GM21367 (cell line): ENCODE measurements around the gene SSPN.

Experiments
- ATAC-seq: cut with Tn5 transposase; IDR thresholded peaks from one replicate; pipeline ENCODE4 v1.9.1; 2021; ENCODE audit not compliant: unreplicated experiment

The SSPN gene, protein sequence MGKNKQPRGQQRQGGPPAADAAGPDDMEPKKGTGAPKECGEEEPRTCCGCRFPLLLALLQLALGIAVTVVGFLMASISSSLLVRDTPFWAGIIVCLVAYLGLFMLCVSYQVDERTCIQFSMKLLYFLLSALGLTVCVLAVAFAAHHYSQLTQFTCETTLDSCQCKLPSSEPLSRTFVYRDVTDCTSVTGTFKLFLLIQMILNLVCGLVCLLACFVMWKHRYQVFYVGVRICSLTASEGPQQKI

DNA sequence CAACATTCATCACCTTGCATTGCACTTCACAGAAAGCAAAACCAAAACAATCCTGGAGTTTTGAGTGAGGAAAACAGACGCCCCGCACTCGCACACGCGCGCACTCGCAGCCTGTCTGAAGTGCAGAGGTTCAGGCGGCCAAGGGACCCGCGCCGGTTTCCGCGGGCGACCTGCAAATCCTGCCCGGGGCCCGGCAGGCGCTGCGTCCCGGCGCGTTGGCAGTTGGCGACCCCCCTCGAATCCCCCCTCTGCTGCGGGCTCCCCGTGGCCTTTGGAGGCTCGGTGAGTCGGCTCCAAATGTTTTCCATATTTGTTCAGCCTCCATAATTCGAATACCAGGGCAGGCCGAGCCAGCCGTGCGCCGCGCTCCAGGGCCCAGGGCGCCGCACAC lies at the start of gene SSPN:
SSPN (plus strand) TSS at position 324 of the 391 bp plus-strand sequence. CDS start 100 bp downstream, outside the sequence.
- no peak for ATAC-seq

DNA sequence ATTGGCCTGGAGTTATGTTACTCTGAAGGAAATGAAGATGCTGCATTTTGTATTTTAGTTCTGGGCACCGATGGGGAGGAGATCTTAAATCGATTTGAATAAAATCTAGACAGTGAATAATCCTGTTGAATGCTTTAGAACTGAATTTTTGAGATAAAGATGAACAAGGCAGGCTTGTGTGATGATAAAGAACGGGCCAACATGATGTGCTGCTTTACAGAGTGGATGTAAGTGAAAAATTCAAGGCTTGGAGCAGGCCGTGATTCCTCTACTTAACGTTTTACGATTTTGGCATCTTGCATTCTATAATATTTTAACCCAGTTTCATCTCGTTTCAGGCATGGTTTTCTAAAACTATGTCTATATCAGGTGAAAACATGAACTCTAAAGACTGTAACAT lies 47.1 kb upstream of the SSPN start:
- ATAC-seq = no peak

DNA sequence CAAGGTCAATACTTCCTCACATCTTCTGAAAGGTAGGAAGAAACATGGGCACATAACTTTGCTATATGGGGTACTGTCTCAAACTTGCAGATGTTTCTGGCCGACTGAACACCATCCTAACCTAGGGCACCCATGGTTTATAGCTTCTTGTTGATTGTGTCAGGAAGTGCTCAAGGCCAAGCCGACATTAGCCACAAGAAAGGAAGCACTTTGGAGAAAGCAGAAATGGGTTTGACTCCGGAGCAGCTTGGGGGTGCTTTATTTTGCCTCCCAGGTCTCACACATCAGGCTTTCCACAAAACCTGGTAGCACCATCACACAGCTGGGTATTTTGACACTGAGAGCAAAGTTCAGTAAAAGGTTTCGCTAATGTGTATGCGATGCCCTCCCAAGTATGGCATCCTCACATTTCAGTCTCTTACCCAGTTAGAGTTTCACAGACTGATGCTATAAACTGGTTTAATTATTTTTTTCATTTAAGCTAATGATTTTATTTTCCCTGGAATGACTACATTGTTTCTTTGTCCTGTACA lies 45.3 kb upstream of the SSPN start:
- no peak for ATAC-seq

DNA sequence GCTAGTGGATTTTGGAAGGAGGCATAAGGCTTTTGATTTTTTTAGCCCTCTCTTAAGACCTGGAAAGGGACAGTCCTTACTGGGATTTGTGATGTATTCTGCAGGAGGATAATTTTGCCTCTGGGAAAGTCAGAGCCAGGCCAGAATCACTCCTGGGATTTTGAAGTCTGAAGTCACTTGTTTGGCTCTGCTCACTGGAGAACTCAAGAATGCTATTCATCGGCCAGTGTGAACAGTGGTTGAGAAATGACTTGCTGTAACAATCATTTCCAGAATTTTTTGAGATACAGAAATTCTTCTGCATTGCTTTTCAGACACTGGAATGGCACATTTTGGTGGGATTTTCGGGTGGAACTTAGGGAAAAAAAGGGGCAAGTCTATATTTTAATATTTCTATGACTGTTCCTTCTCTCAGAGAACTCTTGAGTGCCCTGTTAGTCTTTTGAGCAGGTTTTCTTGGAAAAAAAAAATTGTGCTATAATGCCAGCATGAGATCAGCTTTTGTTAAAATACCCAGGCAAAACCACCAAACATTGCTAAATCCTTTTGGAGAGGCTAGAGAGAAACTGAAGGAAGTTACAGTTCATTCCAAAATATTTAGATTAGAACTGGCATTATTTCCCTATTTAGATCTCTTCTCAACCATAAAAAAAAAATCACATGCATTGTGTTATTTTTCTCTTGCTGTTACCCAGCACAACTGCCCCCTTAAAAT lies 44.5 kb upstream of the SSPN start:
- no peak for ATAC-seq

DNA sequence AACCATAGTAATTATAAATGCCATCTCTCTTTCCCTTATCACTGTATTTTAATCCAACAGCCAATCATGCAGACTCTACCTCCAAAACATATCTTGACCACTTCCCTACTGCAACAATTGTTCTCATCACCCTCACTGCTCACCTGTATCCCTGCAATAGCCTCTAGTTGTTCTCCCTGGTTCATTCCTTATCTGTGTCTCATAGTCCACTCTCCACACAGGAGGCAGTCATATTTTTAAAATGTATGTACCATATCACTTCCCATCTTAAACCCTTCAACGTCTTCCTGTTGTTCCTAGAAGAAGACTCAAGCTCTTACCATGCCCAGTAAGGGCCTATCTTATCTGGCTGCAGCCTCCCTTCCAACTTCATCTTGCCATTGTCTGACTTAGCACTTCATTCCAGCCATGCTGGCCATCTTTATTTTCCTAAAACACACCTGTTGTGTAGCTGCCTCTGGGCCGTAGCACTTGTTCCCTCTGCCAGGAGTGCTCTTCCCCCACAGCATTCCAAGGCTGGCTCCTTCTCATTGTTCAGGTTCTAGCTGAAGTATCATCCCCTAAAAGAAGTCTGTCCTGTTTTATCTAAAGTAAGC lies 42.8 kb upstream of the SSPN start:
- no peak for ATAC-seq

DNA sequence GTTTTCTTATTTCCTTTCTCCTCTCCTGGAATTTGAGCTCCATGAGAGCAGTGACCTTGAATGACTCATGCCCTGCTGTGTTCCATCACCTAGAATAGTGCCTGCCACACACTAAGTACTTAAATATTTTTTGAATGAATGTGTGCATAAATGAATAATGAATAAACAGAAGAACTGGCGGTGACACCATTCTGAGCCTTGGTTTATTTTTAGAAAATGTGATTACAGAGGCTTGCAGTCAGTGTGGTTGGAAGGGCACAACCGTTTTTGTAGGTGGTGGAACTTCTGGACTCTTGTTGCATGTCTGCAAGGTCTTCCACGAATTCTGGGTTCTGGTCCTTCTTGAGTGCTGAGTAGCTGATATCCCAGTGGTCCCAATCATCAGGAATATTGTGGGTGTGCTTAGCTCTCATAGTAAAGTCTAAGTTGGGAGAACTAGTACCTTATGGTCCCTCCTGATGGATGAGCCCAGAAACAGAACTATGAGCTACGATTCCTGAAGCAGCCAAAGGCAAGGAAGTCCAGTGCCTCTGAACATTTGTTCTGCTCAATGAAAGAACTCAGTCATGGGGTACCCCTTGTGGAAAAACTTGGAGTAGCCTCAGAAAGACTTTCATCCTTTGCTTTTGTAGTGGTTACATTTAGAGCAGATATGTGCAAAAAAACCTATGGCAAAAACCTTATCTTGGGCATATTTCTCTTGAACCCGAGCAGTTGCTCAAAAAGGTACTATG lies 41.8 kb upstream of the SSPN start:
- ATAC-seq = no peak

DNA sequence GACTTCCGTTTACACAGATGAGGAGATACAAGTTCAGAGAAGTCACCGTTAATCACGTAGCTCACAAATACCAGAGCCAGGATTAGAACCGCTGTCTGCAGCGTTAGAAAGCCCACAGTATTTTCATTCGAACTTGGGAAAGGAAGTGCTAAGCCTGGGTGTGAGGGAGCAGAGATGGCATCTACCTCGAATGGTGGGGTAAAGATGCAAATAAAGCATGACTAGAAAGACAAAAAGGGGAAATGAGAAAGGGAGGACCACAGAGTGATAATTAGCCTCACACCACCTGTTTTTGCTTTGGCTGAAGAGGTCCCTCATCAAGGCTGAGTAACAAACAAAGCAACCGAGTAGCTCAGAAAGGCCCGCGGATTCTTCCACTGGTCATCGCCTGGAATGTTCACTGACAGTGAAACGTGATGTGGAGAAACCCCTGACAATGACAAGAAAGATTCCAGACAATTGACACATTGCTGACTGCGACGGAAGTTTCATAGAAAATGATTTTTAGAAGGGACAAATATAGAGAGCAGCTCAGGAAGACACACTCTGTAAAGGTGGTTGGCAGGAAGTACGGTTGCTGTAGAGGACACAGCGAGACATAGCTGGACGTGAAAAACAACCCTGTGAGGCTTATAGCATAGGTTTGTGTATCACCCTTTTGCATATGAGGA lies 39.0 kb upstream of the SSPN start:
- ATAC-seq = peak; percentile 76

DNA sequence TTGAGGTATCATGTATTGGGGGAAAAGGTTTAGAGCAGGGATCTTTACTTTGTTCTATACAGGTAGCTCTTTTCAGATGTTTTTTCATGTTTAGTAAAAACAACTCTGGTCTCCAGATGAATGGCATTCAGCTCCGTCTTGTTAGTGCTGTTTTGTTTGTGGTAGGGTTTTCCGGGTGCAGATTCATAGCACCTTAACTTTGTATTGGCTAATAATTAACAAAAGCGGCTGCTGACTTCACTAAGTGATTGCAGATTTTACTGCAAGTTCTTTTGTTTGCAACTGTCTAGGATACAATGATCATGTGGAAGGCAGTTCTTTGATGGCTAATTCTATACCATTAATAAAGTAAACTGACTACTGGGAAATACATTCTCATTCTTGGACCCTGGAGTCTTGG lies 38.4 kb upstream of the SSPN start:
- ATAC-seq = peak; percentile 2

DNA sequence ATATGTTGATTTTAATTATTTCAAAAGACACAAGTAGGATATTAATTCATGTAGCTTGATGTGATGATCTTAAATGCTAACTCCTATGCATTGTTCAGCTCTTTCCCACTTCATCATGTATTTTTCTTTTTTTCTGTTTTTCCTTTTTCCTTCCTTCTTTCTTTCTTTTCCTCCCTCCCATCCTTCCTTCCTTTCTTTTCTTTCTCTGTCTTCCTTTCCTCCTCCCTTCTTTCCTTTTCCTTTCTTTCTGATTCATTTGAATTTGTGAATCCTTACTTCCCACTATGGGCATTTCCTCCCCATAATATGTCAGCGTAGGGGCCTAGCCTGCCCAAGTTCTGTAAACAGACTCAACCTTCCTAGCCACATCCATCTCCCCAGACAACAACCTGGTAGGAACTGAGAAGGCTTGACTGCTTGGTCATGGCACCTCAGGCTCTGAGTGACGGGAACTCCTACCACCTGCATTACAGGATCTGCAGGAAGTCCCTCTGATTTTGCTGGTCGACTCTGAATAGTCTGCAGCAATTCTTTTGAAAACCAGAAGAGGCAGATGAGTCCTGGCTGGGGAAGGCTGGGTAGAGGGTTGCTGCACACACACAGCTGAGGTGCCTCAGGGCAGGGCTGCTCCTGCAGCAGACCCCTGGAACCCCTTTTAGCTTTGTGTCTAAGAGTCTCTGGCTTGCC lies 37.2 kb upstream of the SSPN start:
- no peak for ATAC-seq

DNA sequence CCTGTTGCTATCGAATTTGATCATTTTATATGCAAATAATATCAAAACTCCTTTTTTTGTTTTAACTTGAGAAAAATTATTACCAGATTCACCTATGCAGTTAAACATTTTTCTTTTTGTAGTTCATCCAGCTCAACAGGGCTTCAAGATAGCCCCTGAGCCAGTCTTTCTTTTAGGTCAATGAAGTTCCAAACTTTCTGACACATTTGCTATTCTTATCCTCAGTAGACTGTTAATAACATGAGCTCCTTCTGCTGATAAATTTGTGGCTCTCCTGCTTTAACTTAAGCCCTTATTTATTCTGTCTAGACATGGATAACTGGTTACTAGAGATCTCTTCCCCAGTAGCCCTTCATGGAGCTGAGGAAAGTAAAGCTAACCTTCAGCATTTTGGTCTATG lies 33.2 kb upstream of the SSPN start:
- ATAC-seq = no peak

DNA sequence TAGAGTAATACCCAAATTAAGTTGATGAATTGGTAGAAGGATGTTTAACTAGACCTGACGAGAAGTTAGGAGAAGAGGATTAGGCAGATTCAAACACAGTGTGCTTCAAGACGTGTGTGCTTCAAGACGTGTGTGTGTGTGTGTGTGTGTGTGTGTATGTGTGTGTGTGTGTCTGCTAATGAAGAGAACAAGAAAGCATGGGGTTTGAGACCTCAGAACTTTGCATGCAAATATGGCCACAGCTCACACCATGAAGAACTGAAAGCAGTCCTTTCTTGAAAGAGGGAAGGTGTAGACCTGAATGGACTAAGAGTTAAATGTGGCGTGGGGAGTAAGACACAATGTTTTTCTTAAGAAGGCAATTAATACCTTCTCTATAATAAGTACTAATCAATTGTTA lies 32.5 kb upstream of the SSPN start:
- ATAC-seq = peak; percentile 82

DNA sequence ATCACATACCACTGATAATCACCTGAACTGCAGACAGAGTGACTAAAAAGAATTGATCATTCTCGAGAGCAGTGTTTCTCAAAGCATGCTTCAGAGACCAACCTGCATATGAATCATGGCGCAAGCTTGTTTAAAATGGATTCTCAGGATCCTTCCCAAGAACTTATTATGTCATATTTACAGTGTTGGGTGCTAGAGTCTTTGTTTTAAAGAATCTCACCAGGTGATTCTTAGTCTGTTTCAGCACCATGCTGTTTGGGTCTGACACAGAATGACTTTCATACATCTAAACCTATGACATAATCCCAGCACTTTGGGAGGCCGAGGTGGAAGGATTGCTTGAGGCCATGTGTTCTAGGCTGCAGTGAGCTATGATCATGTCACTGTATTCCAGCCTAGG lies 31.3 kb upstream of the SSPN start:
- ATAC-seq = no peak

DNA sequence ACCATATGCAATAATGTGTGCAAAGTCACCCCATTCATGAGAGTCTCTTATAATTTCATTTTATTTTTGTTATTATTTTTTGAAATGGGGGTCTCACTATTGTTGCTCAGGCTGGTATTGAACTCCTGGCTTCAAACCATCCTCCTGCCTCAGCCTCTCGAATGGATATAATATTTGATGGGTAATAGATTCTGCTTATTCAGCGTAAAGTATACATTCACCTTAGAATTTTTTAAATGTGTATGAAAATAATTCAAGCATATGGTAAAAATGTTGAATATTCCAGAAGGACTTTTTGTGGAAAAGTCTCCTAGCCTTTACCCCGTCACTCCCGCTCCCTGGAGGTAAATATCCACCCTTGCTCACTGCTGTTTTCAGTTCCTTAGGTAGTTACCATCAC lies 23.4 kb upstream of the SSPN start:
- ATAC-seq = no peak

DNA sequence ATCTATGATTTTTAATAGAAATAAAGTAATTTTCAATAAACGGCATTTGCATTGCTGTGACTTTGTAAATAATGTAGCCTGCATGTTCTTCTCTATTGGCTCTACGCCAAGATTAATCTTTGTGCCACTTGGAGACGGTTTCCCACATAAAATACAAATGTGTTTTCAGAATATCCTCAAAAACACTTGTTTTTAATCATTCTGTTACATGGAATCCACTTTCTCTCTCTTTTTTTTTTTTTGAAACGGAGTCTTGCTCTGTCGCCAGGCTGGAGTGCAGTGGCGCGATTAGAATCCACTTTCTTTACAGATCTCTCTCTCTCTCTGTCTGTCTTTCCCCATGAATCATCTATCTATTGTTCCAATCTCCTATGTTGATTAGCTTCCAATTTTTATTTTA lies 22.8 kb upstream of the SSPN start:
- ATAC-seq = no peak

DNA sequence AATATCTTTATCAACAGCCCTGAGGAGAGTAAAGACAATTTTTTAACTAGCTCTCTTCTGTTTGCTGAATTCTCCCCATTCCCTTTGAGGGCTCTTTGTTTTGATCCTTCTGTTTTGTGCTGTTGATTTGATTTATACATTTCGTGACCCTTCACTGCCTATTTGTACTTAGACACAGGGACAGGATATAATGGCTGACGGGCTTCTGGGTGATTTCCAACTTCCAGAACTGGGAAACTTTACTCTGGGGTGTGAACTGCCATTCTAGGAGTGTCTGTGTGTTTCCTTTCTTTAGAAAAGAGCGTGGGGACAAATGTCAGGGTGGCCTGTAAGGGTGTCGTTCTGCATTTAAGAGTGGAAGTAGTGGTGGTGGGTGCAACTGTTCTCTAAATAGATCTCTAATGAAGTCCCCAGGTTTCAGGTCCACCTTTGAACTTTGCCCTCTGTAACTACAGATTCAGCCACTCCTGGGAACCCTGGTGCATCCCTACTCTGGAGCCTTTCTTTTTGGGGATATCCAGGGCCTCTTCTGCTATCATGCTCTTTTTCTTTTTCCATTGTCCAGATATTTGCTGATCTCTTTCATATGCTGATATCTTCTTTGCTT lies 22.3 kb upstream of the SSPN start:
- ATAC-seq = no peak

DNA sequence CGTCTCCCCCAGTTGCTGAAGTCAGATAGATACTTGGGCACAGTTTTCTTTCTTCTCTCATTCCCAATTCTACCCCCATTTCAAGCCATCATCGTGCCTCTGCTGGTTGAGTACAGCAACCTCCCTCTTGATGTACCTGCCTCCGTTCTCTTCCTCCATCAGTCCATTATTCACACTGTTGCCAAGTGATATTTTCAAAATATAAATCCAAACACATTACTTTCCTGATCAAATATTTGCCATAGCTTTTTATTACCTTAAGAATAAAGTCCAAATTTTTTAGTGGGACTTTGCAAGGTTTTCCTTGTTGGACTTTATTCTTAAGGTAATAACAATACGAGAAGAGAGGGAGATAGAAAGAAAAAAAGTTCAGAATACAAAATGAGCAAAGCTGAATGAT lies 18.6 kb upstream of the SSPN start:
- ATAC-seq = no peak

DNA sequence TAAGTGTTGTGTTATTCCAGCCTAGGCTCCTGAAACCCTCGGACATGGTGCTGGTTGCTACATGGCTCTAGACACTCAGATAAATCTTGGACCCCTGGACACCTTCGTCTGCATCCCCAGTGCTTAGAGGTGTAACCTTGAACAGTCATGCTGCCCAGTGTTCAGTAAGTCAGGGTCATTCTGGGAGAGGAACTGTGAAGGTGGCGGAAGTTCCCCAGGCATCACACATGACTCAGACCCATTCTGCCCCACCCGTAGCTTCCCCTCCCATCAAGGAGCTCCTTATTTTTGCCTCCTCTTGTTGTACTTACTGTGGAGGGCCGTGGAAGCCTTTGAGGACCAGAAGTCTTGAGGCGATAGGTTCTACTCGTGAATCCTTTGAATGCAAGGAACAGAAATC lies 18.1 kb upstream of the SSPN start:
- no peak for ATAC-seq

DNA sequence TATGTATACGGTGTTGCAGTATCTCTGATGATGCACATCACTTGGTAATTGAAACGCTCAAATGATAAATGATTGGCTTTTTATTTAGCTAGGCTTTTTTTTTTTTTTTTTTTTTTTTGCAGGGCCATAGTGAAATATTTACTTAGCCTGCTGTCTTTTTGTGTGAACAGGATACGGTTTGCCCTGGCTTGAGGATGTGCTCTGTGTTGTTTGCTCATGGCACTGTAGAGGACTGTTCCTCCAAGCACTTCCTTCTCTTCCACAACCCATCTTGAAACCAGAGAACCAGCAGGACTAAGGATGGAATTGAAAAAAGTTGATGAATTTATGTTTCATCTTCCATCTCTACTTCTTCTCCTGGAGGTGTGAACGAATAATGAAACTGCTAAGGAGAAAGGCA lies 15.5 kb upstream of the SSPN start:
- ATAC-seq = no peak

DNA sequence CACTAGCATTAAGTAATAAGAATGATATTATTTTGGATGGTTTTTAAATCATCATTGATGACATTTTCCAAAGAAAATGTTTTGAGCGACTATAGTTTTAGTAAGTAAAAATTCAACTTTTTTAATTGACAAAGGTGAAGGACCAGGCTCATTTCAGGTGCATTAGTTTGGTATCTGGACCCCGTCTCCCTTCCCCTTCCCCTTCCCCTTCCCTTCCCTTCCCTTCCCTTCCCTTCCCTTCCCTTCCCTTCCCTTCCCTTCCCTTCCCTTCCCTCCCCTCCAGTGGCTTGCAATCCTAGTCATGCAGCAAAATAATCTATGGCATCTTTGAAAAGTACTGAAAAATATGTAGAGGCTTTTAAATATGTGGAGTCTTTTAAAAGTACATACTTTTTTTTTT lies 13.0 kb upstream of the SSPN start:
- ATAC-seq = no peak
